ENCODE data around the gene RENBP. TPM values are rescaled to one million over a fixed set of nuclear protein-coding genes. Genes with fewer than 3 reads are reported as not detected.
A peak's percentile ranks its signal among the peaks of the same experiment; 100 is the strongest.

RENBP gene
- total RNA-seq, 2 donors from 2014 or later, result 6.2 to 10.6 TPM

- Histone ChIP-seq H3K36me3 (no peaks in the 10 kb centered on the region), H3K27me3 (no peaks in the 10 kb centered on the region), H3K4me1 (peaks cover 0 to 68% of the 10 kb centered on the region in 2 donors), H3K27ac (peak overlapping the region; percentile 97 to 99), H3K9me3 (no peaks in the 10 kb centered on the region), H3K4me3 (peak overlapping the region; percentile 68 to 71)
- TF ChIP-seq, protein P1, sequence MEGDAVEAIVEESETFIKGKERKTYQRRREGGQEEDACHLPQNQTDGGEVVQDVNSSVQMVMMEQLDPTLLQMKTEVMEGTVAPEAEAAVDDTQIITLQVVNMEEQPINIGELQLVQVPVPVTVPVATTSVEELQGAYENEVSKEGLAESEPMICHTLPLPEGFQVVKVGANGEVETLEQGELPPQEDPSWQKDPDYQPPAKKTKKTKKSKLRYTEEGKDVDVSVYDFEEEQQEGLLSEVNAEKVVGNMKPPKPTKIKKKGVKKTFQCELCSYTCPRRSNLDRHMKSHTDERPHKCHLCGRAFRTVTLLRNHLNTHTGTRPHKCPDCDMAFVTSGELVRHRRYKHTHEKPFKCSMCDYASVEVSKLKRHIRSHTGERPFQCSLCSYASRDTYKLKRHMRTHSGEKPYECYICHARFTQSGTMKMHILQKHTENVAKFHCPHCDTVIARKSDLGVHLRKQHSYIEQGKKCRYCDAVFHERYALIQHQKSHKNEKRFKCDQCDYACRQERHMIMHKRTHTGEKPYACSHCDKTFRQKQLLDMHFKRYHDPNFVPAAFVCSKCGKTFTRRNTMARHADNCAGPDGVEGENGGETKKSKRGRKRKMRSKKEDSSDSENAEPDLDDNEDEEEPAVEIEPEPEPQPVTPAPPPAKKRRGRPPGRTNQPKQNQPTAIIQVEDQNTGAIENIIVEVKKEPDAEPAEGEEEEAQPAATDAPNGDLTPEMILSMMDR (IDR thresholded peaks at IDR 0.05), result no peak
- no peak for DNase-seq (ENCODE audit: low spot score)
Observed at GRCh38 chrX:153969125-153969903, 24.9 kb upstream of the RENBP start.

DNA sequence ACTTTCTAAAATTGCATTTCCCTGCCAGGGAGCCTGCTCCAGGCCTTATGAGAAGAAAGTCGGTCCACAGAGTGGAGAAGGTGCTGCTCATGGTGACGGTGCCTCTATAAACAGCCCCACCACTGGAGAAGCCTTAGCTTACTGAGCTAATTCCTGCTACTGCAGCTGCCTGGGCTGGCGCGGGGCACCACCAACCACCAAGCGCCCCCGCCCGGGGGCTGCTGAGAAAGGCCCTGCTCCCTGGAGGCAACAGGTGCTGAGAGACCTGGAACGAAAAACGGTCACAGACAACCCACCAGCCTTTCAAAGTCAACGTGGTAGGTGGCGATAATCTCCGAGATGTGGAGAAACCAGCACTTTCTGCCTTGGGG, 24.3 kb upstream of the RENBP start:
- Histone ChIP-seq H3K4me1 (peaks cover 0 to 63% of the 10 kb centered on the region in 2 donors), H3K27me3 (no peaks in the 10 kb centered on the region), H3K4me3 (peak overlapping the region in 1 of 2 donors; percentile 68), H3K9me3 (no peaks in the 10 kb centered on the region), H3K36me3 (peaks cover 5% of the 10 kb centered on the region), H3K27ac (peak overlapping the region; percentile 97 to 99)
- DNase-seq (ENCODE audit: low spot score), result no peak
- TF ChIP-seq, protein P1 (IDR thresholded peaks at IDR 0.05), result no peak

GRCh38 chrX:153968255-153968654, 23.8 kb upstream of the RENBP start:
- TF ChIP-seq, protein P1 (IDR thresholded peaks at IDR 0.05), result no peak
- Histone ChIP-seq H3K4me3 (no peak overlapping the region), H3K9me3 (no peaks in the 10 kb centered on the region), H3K4me1 (peaks cover 0 to 58% of the 10 kb centered on the region in 2 donors), H3K27ac (peak overlapping the region; percentile 23 to 99), H3K36me3 (peaks cover 10% of the 10 kb centered on the region), H3K27me3 (no peaks in the 10 kb centered on the region)
- no peak for DNase-seq (ENCODE audit: low spot score)

GRCh38 chrX:153967536-153968224, 23.2 kb upstream of the RENBP start:
- H3K27ac ChIP-seq, result peak overlapping the region; percentile 23 to 99
- H3K9me3 ChIP-seq, result no peaks in the 10 kb centered on the region
- peaks cover 15% of the 10 kb centered on the region for H3K36me3 ChIP-seq
- TF ChIP-seq, protein P1 (IDR thresholded peaks at IDR 0.05), result no peak
- H3K4me3 ChIP-seq, result no peak overlapping the region
- DNase-seq (ENCODE audit: low spot score), result no peak
- H3K27me3 ChIP-seq, result no peaks in the 10 kb centered on the region
- peaks cover 0 to 55% of the 10 kb centered on the region in 2 donors for H3K4me1 ChIP-seq

GRCh38 chrX:153966841-153967535, 22.5 kb upstream of the RENBP start:
- Histone ChIP-seq H3K4me3 (no peak overlapping the region), H3K27ac (peak overlapping the region; percentile 17 to 31)
- DNase-seq (ENCODE audit: low spot score), result no peak

More at GRCh38 chrX:153966841-153967535, 22.5 kb upstream of the RENBP start:
- peaks cover 0 to 55% of the 10 kb centered on the region in 2 donors for H3K4me1 ChIP-seq
- no peaks in the 10 kb centered on the region for H3K9me3 ChIP-seq
- peaks cover 22% of the 10 kb centered on the region for H3K36me3 ChIP-seq
- TF ChIP-seq, protein P1 (IDR thresholded peaks at IDR 0.05), result no peak
- no peaks in the 10 kb centered on the region for H3K27me3 ChIP-seq
